Amygdala (tissue), 56 donors: ENCODE measurements around the gene B3GNT3.
"Not testable (repeated sequence)": the region's sequence is repeated elsewhere in the genome, so short reads cannot be mapped to it uniquely, and the experiment has no call there.

ENCODE experiments used
- DNase-seq, 56 donors: peaks; one replicate each; lab custom pipeline; 2025; lab: John Stamatoyannopoulos, UW

Gene B3GNT3

GRCh38 chr19:17765069-17765618 is 29.8 kb upstream of the B3GNT3 start:
- peak in 13 of 56 donors; percentile 7 to 56 (median 27) for DNase-seq

- DNase-seq, result peak in 46 of 56 donors; percentile 7 to 92 (median 45)
Observed at GRCh38 chr19:17766543-17767131, 28.3 kb upstream of the B3GNT3 start.

GRCh38 chr19:17767559-17767958 is 27.4 kb upstream of the B3GNT3 start:
- peak in 5 of 56 donors; percentile 4 to 20 (median 9) for DNase-seq

GRCh38 chr19:17770613-17771012 is 24.3 kb upstream of the B3GNT3 start:
- DNase-seq, result no peak

GRCh38 chr19:17772172-17772571 is 22.8 kb upstream of the B3GNT3 start:
- DNase-seq, result no peak

- peak in 8 of 56 donors; percentile 1 to 32 (median 12) for DNase-seq
Observed at GRCh38 chr19:17775245-17775927, 19.6 kb upstream of the B3GNT3 start.

GRCh38 chr19:17775991-17776803 is 18.7 kb upstream of the B3GNT3 start:
- no peak for DNase-seq

GRCh38 chr19:17777840-17778239 is 17.1 kb upstream of the B3GNT3 start:
- not testable (repeated sequence) for DNase-seq

GRCh38 chr19:17778251-17778967 is 16.5 kb upstream of the B3GNT3 start:
- peak in 18 of 56 donors; percentile 1 to 83 (median 20) for DNase-seq

GRCh38 chr19:17778968-17779929 is 15.7 kb upstream of the B3GNT3 start:
- DNase-seq, result peak in 33 of 56 donors; percentile 7 to 68 (median 31)

- DNase-seq, result no peak
Observed at GRCh38 chr19:17780781-17781180, 14.2 kb upstream of the B3GNT3 start.

GRCh38 chr19:17783721-17784120 is 11.2 kb upstream of the B3GNT3 start:
- not testable (repeated sequence) for DNase-seq

GRCh38 chr19:17784201-17785008 is 10.5 kb upstream of the B3GNT3 start:
- DNase-seq, result peak in 41 of 56 donors; percentile 4 to 78 (median 27)

- DNase-seq, result no peak
Observed at GRCh38 chr19:17787274-17787913, 7.5 kb upstream of the B3GNT3 start.

GRCh38 chr19:17788632-17789031 is 6.3 kb upstream of the B3GNT3 start:
- no peak for DNase-seq

GRCh38 chr19:17790059-17790780 is 4.7 kb upstream of the B3GNT3 start:
- DNase-seq, result no peak

- no peak for DNase-seq
Observed at GRCh38 chr19:17794412-17794730, 567 bp upstream of the B3GNT3 start.
